Mesenchymal stem cell (in vitro differentiated cells and primary cell): Measurements from ENCODE around the gene RUNX2.

ENCODE experiments used
- DNase-seq: peaks from one replicate; pipeline ENCODE4 v3.0.0-alpha.2; 2013
- H2AFZ ChIP-seq: one replicate; pipeline ENCODE4 v1.6.1; 2013; ENCODE audit warnings: low read depth, mild to moderate bottlenecking, control low read depth, inconsistent platforms, low read length, moderate library complexity
- H2AK5ac ChIP-seq: 2 replicates; pipeline ENCODE4 v1.6.1; 2013; ENCODE audit warnings: low read length, moderate library complexity, mild to moderate bottlenecking, inconsistent platforms; ENCODE audit not compliant: severe bottlenecking
- H2BK120ac ChIP-seq: one replicate; pipeline ENCODE4 v1.6.1; 2013; ENCODE audit warnings: low read depth, mild to moderate bottlenecking, inconsistent platforms, low read length, moderate library complexity
- H2BK12ac ChIP-seq, 2 experiments: one replicate each; pipeline ENCODE4 v1.6.1; 2013; ENCODE audit warnings: inconsistent platforms in 2 of 2, low read length in 2 of 2, mild to moderate bottlenecking in 2 of 2, moderate library complexity in 2 of 2, control low read depth in 1 of 2
- H2BK15ac ChIP-seq: one replicate; pipeline ENCODE4 v1.6.1; 2013; ENCODE audit warnings: mild to moderate bottlenecking, low read depth, inconsistent platforms; ENCODE audit not compliant: poor library complexity, severe bottlenecking
- H2BK5ac ChIP-seq: 2 replicates; pipeline ENCODE4 v1.6.1; 2013; ENCODE audit warnings: low read depth, mild to moderate bottlenecking, low read length, control low read depth, inconsistent platforms; ENCODE audit not compliant: poor library complexity, severe bottlenecking
- H3K14ac ChIP-seq, 2 experiments: one replicate each; pipeline ENCODE4 v1.6.1; 2013; ENCODE audit warnings: inconsistent platforms in 2 of 2, low read length in 2 of 2, control low read depth in 1 of 2, mild to moderate bottlenecking in 1 of 2, moderate library complexity in 1 of 2
- H3K18ac ChIP-seq, 2 experiments: one replicate each; pipeline ENCODE4 v1.6.1; 2013; ENCODE audit warnings: inconsistent platforms in 2 of 2, low read length in 2 of 2, control low read depth in 1 of 2, low read depth in 1 of 2, mild to moderate bottlenecking in 1 of 2
- H3K23ac ChIP-seq, 2 experiments: one replicate each; pipeline ENCODE4 v1.6.1; 2013; ENCODE audit warnings: inconsistent platforms in 2 of 2, low read length in 2 of 2, mild to moderate bottlenecking in 2 of 2, moderate library complexity in 2 of 2, control low read depth in 1 of 2
- H3K27ac ChIP-seq: 2 replicates; pipeline ENCODE4 v1.5.1; 2013; ENCODE audit warnings: mild to moderate bottlenecking, moderate library complexity, low read length, control low read depth, inconsistent platforms; ENCODE audit not compliant: poor library complexity, severe bottlenecking
- H3K27me3 ChIP-seq, 2 experiments: 2 replicates each; pipeline versions ENCODE4 v1.6.1 to v1.7.0; 2013; ENCODE audit warnings: low read length in 2 of 2, mild to moderate bottlenecking in 2 of 2, moderate library complexity in 2 of 2, control low read depth in 1 of 2, inconsistent platforms in 1 of 2; ENCODE audit not compliant: control insufficient read depth in 1 of 2, insufficient read depth in 1 of 2
- H3K36me3 ChIP-seq, 2 experiments: 2 replicates each; pipeline versions ENCODE4 v1.6.1 to v1.7.0; 2013; ENCODE audit warnings: low read length in 2 of 2, control low read depth in 1 of 2, inconsistent platforms in 1 of 2, low read depth in 1 of 2, mild to moderate bottlenecking in 1 of 2; ENCODE audit not compliant: insufficient read depth in 2 of 2, control insufficient read depth in 1 of 2
- H3K4ac ChIP-seq, 2 experiments: one replicate each; pipeline ENCODE4 v1.6.1; 2013; ENCODE audit warnings: inconsistent platforms in 2 of 2, low read length in 2 of 2, mild to moderate bottlenecking in 2 of 2, moderate library complexity in 2 of 2, control low read depth in 1 of 2, low read depth in 1 of 2
- H3K4me1 ChIP-seq: 2 replicates; pipeline ENCODE4 v1.6.1; 2013; ENCODE audit warnings: low read depth, low read length, control low read depth; ENCODE audit not compliant: control insufficient read depth, insufficient read depth
- H3K4me2 ChIP-seq: 2 replicates; pipeline ENCODE4 v1.6.1; 2013; ENCODE audit warnings: low read length, mild to moderate bottlenecking, inconsistent platforms; ENCODE audit not compliant: poor library complexity, severe bottlenecking
- H3K4me3 ChIP-seq, 2 experiments: 2 replicates each; pipeline versions ENCODE4 v1.5.1 to v1.7.0; 2013; ENCODE audit warnings: low read length in 2 of 2, mild to moderate bottlenecking in 2 of 2, control low read depth in 1 of 2, low read depth in 1 of 2; ENCODE audit not compliant: insufficient read depth in 1 of 2
- H3K79me1 ChIP-seq: replicated peaks from 2 replicates; pipeline ENCODE4 v1.6.1; 2013; ENCODE audit warnings: mild to moderate bottlenecking, control low read depth, low read length, inconsistent platforms; ENCODE audit not compliant: poor library complexity, severe bottlenecking
- H3K9ac ChIP-seq: 2 replicates; pipeline ENCODE4 v1.7.0; 2013; ENCODE audit warnings: mild to moderate bottlenecking, low read length, moderate library complexity
- H3K9me3 ChIP-seq: 2 replicates; pipeline ENCODE4 v1.7.0; 2013; ENCODE audit warnings: mild to moderate bottlenecking, low read length; ENCODE audit not compliant: control insufficient read depth
- H4K8ac ChIP-seq: one replicate; pipeline ENCODE4 v1.6.1; 2013; ENCODE audit warnings: inconsistent platforms, mild to moderate bottlenecking, low read length, moderate library complexity
- H4K91ac ChIP-seq: one replicate; pipeline ENCODE4 v1.6.1; 2013; ENCODE audit warnings: mild to moderate bottlenecking, low read length, inconsistent platforms
- WGBS: methylation state at CpG from one replicate; pipeline ENCODE4 v1.1.7; 2013; ENCODE audit warnings: mixed read lengths; 5-methylcytosine and 5-hydroxymethylcytosine counted together

The RUNX2 gene

DNA sequence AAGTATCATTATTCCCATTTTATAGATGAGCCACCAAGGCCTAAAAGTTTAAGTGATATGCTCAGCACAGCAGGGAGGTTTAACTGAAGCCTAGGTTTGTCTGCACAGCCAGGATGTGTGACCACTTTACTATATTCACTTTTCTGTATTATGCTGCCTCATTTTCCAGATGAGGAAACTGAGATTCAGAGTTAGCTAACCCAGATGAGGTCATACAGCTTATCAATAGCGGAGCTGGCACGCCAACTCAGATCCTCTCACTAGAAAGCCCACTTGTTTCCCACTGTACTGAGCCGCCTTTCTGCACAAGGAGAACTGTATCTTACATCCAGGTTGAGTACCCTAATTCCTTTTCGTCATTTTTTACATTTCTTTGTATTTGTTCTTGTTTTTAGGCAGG, 181.3 kb downstream of the RUNX2 start:
- Histone ChIP-seq H3K27me3 (no peaks in the 10 kb centered on the region), H2BK120ac (no peak overlapping the region), H3K79me1 (peaks cover 25% of the 10 kb centered on the region), H3K23ac (no peak overlapping the region), H3K9me3 (no peaks in the 10 kb centered on the region), H3K4me1 (peaks cover 13% of the 10 kb centered on the region), H3K9ac (no peak overlapping the region), H3K4ac (no peak overlapping the region), H3K4me3 (no peak overlapping the region), H4K91ac (no peak overlapping the region), H4K8ac (no peak overlapping the region), H2AK5ac (peak overlapping the region; percentile 1), H2BK15ac (no peak overlapping the region), H3K14ac (no peak overlapping the region), H3K4me2 (no peak overlapping the region), H3K36me3 (peaks cover 19 to 27% of the 10 kb centered on the region in 2 experiments), H2AFZ (no peak overlapping the region), H2BK5ac (no peak overlapping the region), H3K18ac (peak overlapping the region in 1 of 2 experiments; percentile 48), H2BK12ac (no peak overlapping the region), H3K27ac (no peak overlapping the region)
- 100% methylated on average over 3 of the region's 4 CpGs for WGBS
- no peak for DNase-seq

DNA sequence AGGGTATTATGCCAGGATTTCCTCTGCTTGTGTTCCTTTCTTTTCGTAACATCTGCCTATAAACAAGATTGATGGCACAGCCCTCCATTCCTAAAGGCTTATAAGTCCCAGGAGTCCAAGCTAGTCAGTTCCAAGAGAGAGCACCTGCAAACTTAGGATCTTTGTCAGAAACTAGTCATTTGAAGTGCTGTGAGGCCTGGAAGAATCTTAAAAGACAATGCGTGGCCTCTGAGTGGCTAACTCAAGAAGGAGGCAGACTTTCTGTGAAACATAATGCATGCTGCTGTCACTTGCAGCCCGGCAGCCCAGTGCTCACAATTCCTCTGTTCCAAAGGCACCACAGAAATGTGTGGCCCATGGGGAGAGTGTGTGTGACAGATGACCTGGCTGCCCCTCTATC, 184.6 kb downstream of the RUNX2 start:
- H2AK5ac ChIP-seq, result no peak overlapping the region
- 82% methylated on average over 3 of the region's 3 CpGs for WGBS
- H3K9ac ChIP-seq, result no peak overlapping the region
- no peak overlapping the region for H3K27ac ChIP-seq
- no peak overlapping the region for H2AFZ ChIP-seq
- H3K4me2 ChIP-seq, result no peak overlapping the region
- no peaks in the 10 kb centered on the region for H3K27me3 ChIP-seq
- peak overlapping the region; percentile 1 for H4K8ac ChIP-seq
- no peak overlapping the region for H3K23ac ChIP-seq
- H3K4me3 ChIP-seq, result no peak overlapping the region
- no peak overlapping the region for H3K14ac ChIP-seq
- peak overlapping the region in 1 of 2 experiments; percentile 70 for H3K18ac ChIP-seq
- no peak overlapping the region for H4K91ac ChIP-seq
- no peak overlapping the region for H2BK120ac ChIP-seq
- no peak overlapping the region for H2BK5ac ChIP-seq
- no peak for DNase-seq
- peaks cover 24% of the 10 kb centered on the region for H3K79me1 ChIP-seq
- H3K4ac ChIP-seq, result peak overlapping the region in 1 of 2 experiments; percentile 69
- no peak overlapping the region for H2BK15ac ChIP-seq
- peaks cover 10% of the 10 kb centered on the region for H3K4me1 ChIP-seq
- H3K9me3 ChIP-seq, result no peaks in the 10 kb centered on the region
- H2BK12ac ChIP-seq, result peak overlapping the region in 1 of 2 experiments; percentile 72
- peaks cover 16 to 27% of the 10 kb centered on the region in 2 experiments for H3K36me3 ChIP-seq

DNA sequence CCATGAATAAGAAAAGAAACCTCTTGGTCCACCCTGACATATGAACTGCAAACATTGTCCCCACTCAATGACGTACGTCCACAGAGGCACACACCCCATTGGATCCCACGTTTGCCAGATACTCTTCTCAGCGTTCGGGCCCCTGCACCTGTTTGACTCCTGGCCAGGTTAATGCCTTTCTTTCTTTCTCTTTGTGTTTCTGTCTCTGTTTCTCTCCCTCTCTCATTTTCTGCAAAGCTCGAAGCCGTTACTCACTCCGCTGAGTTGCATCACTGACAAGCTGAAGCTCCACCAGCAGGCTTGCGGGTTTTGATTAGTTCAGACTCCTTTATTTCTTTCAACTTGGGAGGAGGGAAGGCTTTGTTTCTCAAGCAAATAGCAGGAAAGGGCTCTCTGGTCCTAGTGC, 185.1 kb downstream of the RUNX2 start:
- Histone ChIP-seq H4K8ac (peak overlapping the region; percentile 29), H2BK5ac (no peak overlapping the region), H3K36me3 (peaks cover 16 to 27% of the 10 kb centered on the region in 2 experiments), H2AK5ac (peak overlapping the region; percentile 41), H3K4me2 (no peak overlapping the region), H3K4me1 (peaks cover 10% of the 10 kb centered on the region), H3K18ac (peak overlapping the region in 1 of 2 experiments; percentile 21), H2BK120ac (no peak overlapping the region), H3K23ac (no peak overlapping the region), H2BK15ac (no peak overlapping the region), H3K79me1 (peaks cover 25% of the 10 kb centered on the region), H2AFZ (no peak overlapping the region), H3K4me3 (no peak overlapping the region), H3K9me3 (no peaks in the 10 kb centered on the region), H3K27ac (no peak overlapping the region), H2BK12ac (no peak overlapping the region), H3K4ac (no peak overlapping the region), H3K14ac (no peak overlapping the region), H4K91ac (no peak overlapping the region), H3K9ac (no peak overlapping the region), H3K27me3 (no peaks in the 10 kb centered on the region)
- DNase-seq, result no peak
- WGBS, result 89% methylated on average over 9 of the region's 9 CpGs

DNA sequence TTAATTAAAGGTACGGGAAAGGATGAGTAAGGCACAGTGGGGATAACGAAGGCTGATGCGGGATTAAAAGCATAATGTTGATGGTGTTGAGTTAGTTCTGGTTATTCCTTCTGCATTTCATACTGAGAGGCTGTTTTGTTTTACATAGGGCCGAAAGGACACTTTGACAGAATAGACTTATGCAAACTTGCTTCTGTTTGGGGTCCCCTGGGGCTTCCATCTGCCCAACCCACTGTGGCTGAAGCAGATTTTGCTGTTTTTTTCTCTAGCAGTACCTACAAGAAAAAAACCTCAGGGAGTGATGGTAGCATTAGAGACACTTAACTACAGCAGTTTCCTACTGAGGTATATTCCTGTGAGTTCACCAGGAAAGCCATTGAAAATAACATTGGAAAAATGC, 185.7 kb downstream of the RUNX2 start:
- H2BK15ac ChIP-seq, result no peak overlapping the region
- H3K4me2 ChIP-seq, result no peak overlapping the region
- no peak overlapping the region for H4K91ac ChIP-seq
- no peak overlapping the region for H4K8ac ChIP-seq
- H2BK12ac ChIP-seq, result peak overlapping the region in 1 of 2 experiments; percentile 42
- H2AFZ ChIP-seq, result no peak overlapping the region
- no peaks in the 10 kb centered on the region for H3K9me3 ChIP-seq
- WGBS, result 95% methylated on average over 4 of the region's 4 CpGs
- no peak overlapping the region for H2BK120ac ChIP-seq
- H3K79me1 ChIP-seq, result peaks cover 25% of the 10 kb centered on the region
- no peak overlapping the region for H3K23ac ChIP-seq
- no peak overlapping the region for H2BK5ac ChIP-seq
- no peak overlapping the region for H3K4me3 ChIP-seq
- H3K14ac ChIP-seq, result no peak overlapping the region
- H3K36me3 ChIP-seq, result peaks cover 16 to 27% of the 10 kb centered on the region in 2 experiments
- no peak overlapping the region for H3K27ac ChIP-seq
- H3K4ac ChIP-seq, result no peak overlapping the region
- H3K4me1 ChIP-seq, result peaks cover 10% of the 10 kb centered on the region
- H2AK5ac ChIP-seq, result no peak overlapping the region
- DNase-seq, result no peak
- no peaks in the 10 kb centered on the region for H3K27me3 ChIP-seq
- H3K18ac ChIP-seq, result no peak overlapping the region
- H3K9ac ChIP-seq, result no peak overlapping the region
